Stimulated activated CD4-positive, alpha-beta T cell treated with anti-CD3 and anti-CD28 coated beads, TNF-alpha, amount 100 ng/mL, for 4 hours (primary cell): ENCODE measurements around the gene ARHGAP29.

Source experiments
- DNase-seq, 3 experiments: peaks; one replicate each; pipeline ENCODE4 v3.0.0-alpha.2; 2020; ENCODE audit warnings: low read depth in 3 of 3

The ARHGAP29 gene

DNA sequence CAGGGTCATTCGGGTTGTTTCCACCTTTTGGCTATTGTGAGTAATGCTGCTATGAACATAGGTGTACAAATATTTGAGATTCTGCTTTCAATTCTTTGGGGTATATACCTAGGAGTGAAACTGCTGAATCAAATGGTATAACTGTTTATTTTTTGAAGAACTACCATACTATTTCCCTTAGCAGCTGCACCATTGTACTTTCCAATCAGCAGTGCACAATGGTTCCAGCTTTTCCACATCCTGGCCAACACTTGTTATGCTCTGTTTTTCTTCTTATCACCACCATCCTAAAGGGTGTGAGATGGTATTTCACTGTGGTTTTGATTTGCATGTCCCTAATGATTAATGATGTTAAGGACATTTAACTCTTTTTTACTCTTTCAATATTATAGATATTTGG, 112.8 kb downstream of the ARHGAP29 start:
- DNase-seq, result no peak

DNA sequence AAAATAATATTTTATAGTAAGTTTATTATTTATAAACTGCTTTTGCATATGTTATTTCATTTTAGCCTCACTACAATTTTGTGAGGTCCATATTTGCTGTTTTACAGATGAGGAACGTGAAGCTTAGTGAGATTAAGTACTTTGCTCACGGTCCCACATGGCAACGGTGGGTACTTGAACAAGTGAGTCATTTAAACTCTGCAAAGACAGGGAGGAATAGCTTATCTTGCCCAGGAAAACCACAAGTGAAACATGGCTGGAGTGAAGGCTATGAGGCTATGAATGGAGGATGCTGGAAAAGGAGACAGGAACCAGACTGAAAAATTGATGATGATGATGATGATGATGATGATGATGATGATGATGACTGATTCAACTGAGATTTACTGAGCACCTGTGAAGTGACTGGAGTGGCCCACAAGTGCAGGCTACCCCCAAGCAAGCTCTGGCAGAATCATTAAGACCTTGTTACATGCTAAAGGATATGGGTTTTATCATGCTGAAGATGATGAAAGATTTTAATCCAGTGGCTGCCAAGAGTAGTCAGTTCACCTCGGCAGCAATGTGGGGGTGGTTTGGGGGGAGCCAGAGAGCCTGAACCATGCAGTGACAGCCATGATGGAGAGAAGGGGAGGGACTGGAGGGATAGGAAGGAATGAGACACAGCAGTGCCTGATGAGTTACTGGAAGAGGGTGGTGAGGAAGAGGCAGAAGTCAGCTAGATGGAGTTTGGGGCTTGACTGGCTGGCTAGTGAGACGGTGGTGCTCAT, 115.0 kb downstream of the ARHGAP29 start:
- no peak for DNase-seq
